HEK293 (cell line): ENCODE data around the gene CLCN7.
"Not testable (repeated sequence)": the region's sequence is repeated elsewhere in the genome, so short reads cannot be mapped to it uniquely, and the experiment has no call there.

Source experiments
- CTCF ChIA-PET: fragments of 350-600 bp; formaldehyde crosslinking; extraction: SDS; loops from one replicate; lab custom pipeline; 2021; ENCODE audit warnings: antibody characterized with exemption; lab: Yijun Ruan, JAX
- POLR2A ChIA-PET: fragments of 300-600 bp; formaldehyde crosslinking; extraction: SDS; loops from one replicate; lab custom pipeline; 2020; ENCODE audit warnings: antibody characterized with exemption, inconsistent platforms; lab: Yijun Ruan, JAX
- H3K27ac ChIP-seq: fragments of 200-500 bp; sonication (Bioruptor generic); 2 replicates; pipeline ENCODE4 v1.5.1; 2014; ENCODE audit warnings: low read depth, low read length, control low read depth, inconsistent platforms; ENCODE audit errors: extremely low read depth
- H3K36me3 ChIP-seq, 2 experiments: fragments of 200-500 bp in 1 of 2; sonication (Bioruptor generic) in 1 of 2; 1 replicate in 1 of 2; 2 replicates in 1 of 2; pipeline ENCODE4 v1.5.1; 2014 to 2017; ENCODE audit warnings: inconsistent platforms in 2 of 2, low read length in 2 of 2; ENCODE audit not compliant: control insufficient read depth in 2 of 2, insufficient read depth in 1 of 2
- H3K4me1 ChIP-seq: fragments of 200-500 bp; sonication (Bioruptor generic); 2 replicates; pipeline ENCODE4 v1.5.1; 2014; ENCODE audit warnings: mild to moderate bottlenecking, low read length, inconsistent platforms; ENCODE audit not compliant: control insufficient read depth, insufficient read depth
- H3K4me3 ChIP-seq: 2 replicates; pipeline ENCODE4 v1.5.1; 2011; ENCODE audit warnings: low read depth, mild to moderate bottlenecking, control low read depth, low read length, moderate library complexity
- H3K9me3 ChIP-seq: fragments of 200-500 bp; sonication (Bioruptor generic); 2 replicates; pipeline ENCODE4 v1.5.1; 2014; ENCODE audit warnings: low read depth, low read length, inconsistent platforms; ENCODE audit not compliant: control insufficient read depth, insufficient read depth
- BCL11B ChIP-seq: fragments of 450-650 bp; formaldehyde crosslinking; IDR thresholded peaks from 2 replicates; pipeline ENCODE4 v1.5.1; 2016; ENCODE audit warnings: low read depth, missing biosample characterization, missing genetic modification characterization
- GFI1B ChIP-seq: fragments of 450-650 bp; formaldehyde crosslinking; IDR thresholded peaks from 2 replicates; pipeline ENCODE4 v1.5.1; 2016; ENCODE audit warnings: missing biosample characterization, missing genetic modification characterization
- GLIS1 ChIP-seq: fragments of 450-650 bp; formaldehyde crosslinking; IDR thresholded peaks from 2 replicates; pipeline ENCODE4 v1.5.1; 2016; ENCODE audit warnings: missing biosample characterization, missing genetic modification characterization
- HOXC10 ChIP-seq: sonication (generic); formaldehyde crosslinking; IDR thresholded peaks from 2 replicates; pipeline ENCODE4 v1.8.1; 2023; ENCODE audit warnings: mild to moderate bottlenecking, missing genetic modification reagents
- KLF10 ChIP-seq: fragments of 450-650 bp; IDR thresholded peaks from 2 replicates; pipeline ENCODE4 v1.5.1; 2018; ENCODE audit warnings: missing biosample characterization, mild to moderate bottlenecking, missing genetic modification characterization
- OVOL3 ChIP-seq: fragments of 450-650 bp; formaldehyde crosslinking; IDR thresholded peaks from 2 replicates; pipeline ENCODE4 v1.5.1; 2016; ENCODE audit warnings: missing biosample characterization, missing genetic modification characterization
- SP3 ChIP-seq: fragments of 450-650 bp; formaldehyde crosslinking; IDR thresholded peaks from 2 replicates; pipeline ENCODE4 v1.5.1; 2016; ENCODE audit warnings: missing biosample characterization, missing genetic modification characterization
- ZNF112 ChIP-seq: fragments of 450-650 bp; formaldehyde crosslinking; IDR thresholded peaks from 2 replicates; pipeline ENCODE4 v1.5.0; 2017; ENCODE audit warnings: missing biosample characterization, missing genetic modification characterization
- ZNF121 ChIP-seq: fragments of 450-650 bp; formaldehyde crosslinking; IDR thresholded peaks from 2 replicates; pipeline ENCODE4 v1.5.1; 2016; ENCODE audit warnings: missing biosample characterization, missing genetic modification characterization
- ZNF132 ChIP-seq: fragments of 450-650 bp; formaldehyde crosslinking; IDR thresholded peaks from 2 replicates; pipeline ENCODE4 v1.5.1; 2017; ENCODE audit warnings: missing biosample characterization, missing genetic modification characterization, borderline replicate concordance
- ZNF146 ChIP-seq: fragments of 450-650 bp; formaldehyde crosslinking; IDR thresholded peaks from 2 replicates; pipeline ENCODE4 v1.5.1; 2016; ENCODE audit warnings: missing biosample characterization, missing genetic modification characterization
- ZNF16 ChIP-seq: fragments of 450-650 bp; formaldehyde crosslinking; IDR thresholded peaks from 2 replicates; pipeline ENCODE4 v1.5.1; 2016; ENCODE audit warnings: low read depth, missing biosample characterization, missing genetic modification characterization
- ZNF248 ChIP-seq: fragments of 450-650 bp; formaldehyde crosslinking; IDR thresholded peaks from 2 replicates; pipeline ENCODE4 v1.5.1; 2017; ENCODE audit warnings: missing biosample characterization, missing genetic modification characterization
- ZNF311 ChIP-seq: fragments of 450-650 bp; formaldehyde crosslinking; IDR thresholded peaks from 2 replicates; pipeline ENCODE4 v1.5.1; 2017; ENCODE audit warnings: missing biosample characterization, missing genetic modification characterization, borderline replicate concordance
- ZNF433 ChIP-seq: fragments of 450-650 bp; formaldehyde crosslinking; IDR thresholded peaks from 2 replicates; pipeline ENCODE4 v1.5.1; 2016; ENCODE audit warnings: missing biosample characterization, missing genetic modification characterization, low read depth
- ZNF513 ChIP-seq: fragments of 450-650 bp; IDR thresholded peaks from 2 replicates; pipeline ENCODE4 v1.5.1; 2018; ENCODE audit warnings: missing biosample characterization, missing genetic modification characterization
- ZNF664 ChIP-seq: fragments of 450-650 bp; formaldehyde crosslinking; IDR thresholded peaks from 2 replicates; pipeline ENCODE4 v1.5.1; 2016; ENCODE audit warnings: missing biosample characterization, missing genetic modification characterization
- ZNF701 ChIP-seq: fragments of 450-650 bp; formaldehyde crosslinking; IDR thresholded peaks from 2 replicates; pipeline ENCODE4 v1.5.1; 2016; ENCODE audit warnings: missing biosample characterization, missing genetic modification characterization
- ZNF704 ChIP-seq: fragments of 450-650 bp; formaldehyde crosslinking; IDR thresholded peaks from 2 replicates; pipeline ENCODE4 v1.5.1; 2016; ENCODE audit warnings: missing biosample characterization, missing genetic modification characterization
- ZNF776 ChIP-seq: fragments of 450-650 bp; formaldehyde crosslinking; IDR thresholded peaks from 2 replicates; pipeline ENCODE4 v1.5.0; 2017; ENCODE audit warnings: missing biosample characterization, missing genetic modification characterization, borderline replicate concordance
- ZSCAN18 ChIP-seq: fragments of 450-650 bp; formaldehyde crosslinking; IDR thresholded peaks from 2 replicates; pipeline ENCODE4 v1.5.1; 2016; ENCODE audit warnings: missing biosample characterization, missing genetic modification characterization

The CLCN7 gene

GRCh38 chr16:1481906-1482835 is 7.3 kb upstream of the CLCN7 start:
- Histone ChIP-seq H3K4me1 (no peaks in the 10 kb centered on the region), H3K9me3 (no peaks in the 10 kb centered on the region), H3K36me3 (no peaks in the 10 kb centered on the region), H3K4me3 (no peak overlapping the region), H3K27ac (no peak overlapping the region)
- TF ChIP-seq ZNF701 (tag by site-specific recombination) (no peak), SP3 (tag by site-specific recombination) (no peak), ZNF433 (no peak), ZNF664 (no peak), ZNF16 (tag by site-specific recombination) (no peak), OVOL3 (tag by site-specific recombination) (no peak), BCL11B (tag by site-specific recombination) (no peak), ZNF513 (tag by site-specific recombination) (no peak), GLIS1 (no peak), ZSCAN18 (tag by site-specific recombination) (no peak), ZNF311 (no peak), HOXC10 (no peak), GFI1B (no peak), ZNF248 (tag by site-specific recombination) (no peak), ZNF704 (tag by site-specific recombination) (no peak), ZNF132 (tag by site-specific recombination) (no peak), KLF10 (tag by site-specific recombination) (no peak), ZNF776 (tag by site-specific recombination) (no peak), ZNF121 (no peak), ZNF112 (tag by site-specific recombination) (no peak)
- ChIA-PET POLR2A (no interaction called here), CTCF (no interaction called here)

GRCh38 chr16:1478937-1479336 is 4.1 kb upstream of the CLCN7 start:
- CTCF ChIA-PET, POLR2A ChIA-PET, H3K4me3 ChIP-seq: not testable (repeated sequence)

More at GRCh38 chr16:1478937-1479336, 4.1 kb upstream of the CLCN7 start:
- not testable (repeated sequence) for H3K9me3 ChIP-seq, H3K4me1 ChIP-seq, H3K27ac ChIP-seq
- TF ChIP-seq ZNF146 (tag by site-specific recombination) = peak; percentile 77
- TF ChIP-seq, all 188 proteins: peak for 1; not testable (repeated sequence) for 187
- not testable (repeated sequence) for H3K36me3 ChIP-seq
